Neutrophil (primary cell): ENCODE data around the gene DENND1A.

Experiments used
- H3K27ac ChIP-seq: fragments of 200-600 bp; sonication (generic); 2 replicates; pipeline ENCODE4 v1.5.1; 2016; ENCODE audit warnings: mild to moderate bottlenecking, moderate library complexity
- H3K27me3 ChIP-seq: fragments of 200-600 bp; sonication (generic); 2 replicates; pipeline ENCODE4 v1.6.0; 2016; ENCODE audit warnings: mild to moderate bottlenecking
- H3K36me3 ChIP-seq: fragments of 200-600 bp; sonication (generic); 2 replicates; pipeline ENCODE4 v1.5.1; 2017
- H3K4me1 ChIP-seq, 2 experiments: fragments of 200-600 bp in 1 of 2; sonication (generic) in 1 of 2; 1 replicate in 1 of 2; 2 replicates in 1 of 2; pipeline versions ENCODE4 v1.5.1 to v1.6.1; 2013 to 2016; ENCODE audit warnings: low read depth in 1 of 2, low read length in 1 of 2, mild to moderate bottlenecking in 1 of 2, moderate library complexity in 1 of 2; ENCODE audit not compliant: control insufficient read depth in 1 of 2, insufficient read depth in 1 of 2
- H3K4me3 ChIP-seq, 2 experiments: fragments of 200-600 bp in 1 of 2; sonication (generic) in 1 of 2; 1 replicate in 1 of 2; 2 replicates in 1 of 2; pipeline ENCODE4 v1.5.1; 2013 to 2016; ENCODE audit warnings: low read depth in 1 of 2, low read length in 1 of 2, mild to moderate bottlenecking in 1 of 2, moderate library complexity in 1 of 2
- H3K9me3 ChIP-seq: fragments of 200-600 bp; sonication (generic); 2 replicates; pipeline ENCODE4 v1.5.1; 2016
- TF ChIP-seq, protein P1 (sequence below): fragments of 200-600 bp; sonication (generic); IDR thresholded peaks from 2 replicates; pipeline ENCODE4 v1.5.1; 2016; ENCODE audit warnings: antibody characterized with exemption

Gene DENND1A

GRCh38 chr9:123410281-123410910, 519.5 kb downstream of the DENND1A start:
- H3K4me3 ChIP-seq, result no peak overlapping the region
- no peak overlapping the region for H3K27ac ChIP-seq
- TF ChIP-seq, protein P1, sequence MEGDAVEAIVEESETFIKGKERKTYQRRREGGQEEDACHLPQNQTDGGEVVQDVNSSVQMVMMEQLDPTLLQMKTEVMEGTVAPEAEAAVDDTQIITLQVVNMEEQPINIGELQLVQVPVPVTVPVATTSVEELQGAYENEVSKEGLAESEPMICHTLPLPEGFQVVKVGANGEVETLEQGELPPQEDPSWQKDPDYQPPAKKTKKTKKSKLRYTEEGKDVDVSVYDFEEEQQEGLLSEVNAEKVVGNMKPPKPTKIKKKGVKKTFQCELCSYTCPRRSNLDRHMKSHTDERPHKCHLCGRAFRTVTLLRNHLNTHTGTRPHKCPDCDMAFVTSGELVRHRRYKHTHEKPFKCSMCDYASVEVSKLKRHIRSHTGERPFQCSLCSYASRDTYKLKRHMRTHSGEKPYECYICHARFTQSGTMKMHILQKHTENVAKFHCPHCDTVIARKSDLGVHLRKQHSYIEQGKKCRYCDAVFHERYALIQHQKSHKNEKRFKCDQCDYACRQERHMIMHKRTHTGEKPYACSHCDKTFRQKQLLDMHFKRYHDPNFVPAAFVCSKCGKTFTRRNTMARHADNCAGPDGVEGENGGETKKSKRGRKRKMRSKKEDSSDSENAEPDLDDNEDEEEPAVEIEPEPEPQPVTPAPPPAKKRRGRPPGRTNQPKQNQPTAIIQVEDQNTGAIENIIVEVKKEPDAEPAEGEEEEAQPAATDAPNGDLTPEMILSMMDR, result no peak
- H3K36me3 ChIP-seq, result peaks cover 62% of the 10 kb centered on the region
- no peaks in the 10 kb centered on the region for H3K9me3 ChIP-seq
- no peaks in the 10 kb centered on the region for H3K4me1 ChIP-seq
- H3K27me3 ChIP-seq, result no peaks in the 10 kb centered on the region

DNA sequence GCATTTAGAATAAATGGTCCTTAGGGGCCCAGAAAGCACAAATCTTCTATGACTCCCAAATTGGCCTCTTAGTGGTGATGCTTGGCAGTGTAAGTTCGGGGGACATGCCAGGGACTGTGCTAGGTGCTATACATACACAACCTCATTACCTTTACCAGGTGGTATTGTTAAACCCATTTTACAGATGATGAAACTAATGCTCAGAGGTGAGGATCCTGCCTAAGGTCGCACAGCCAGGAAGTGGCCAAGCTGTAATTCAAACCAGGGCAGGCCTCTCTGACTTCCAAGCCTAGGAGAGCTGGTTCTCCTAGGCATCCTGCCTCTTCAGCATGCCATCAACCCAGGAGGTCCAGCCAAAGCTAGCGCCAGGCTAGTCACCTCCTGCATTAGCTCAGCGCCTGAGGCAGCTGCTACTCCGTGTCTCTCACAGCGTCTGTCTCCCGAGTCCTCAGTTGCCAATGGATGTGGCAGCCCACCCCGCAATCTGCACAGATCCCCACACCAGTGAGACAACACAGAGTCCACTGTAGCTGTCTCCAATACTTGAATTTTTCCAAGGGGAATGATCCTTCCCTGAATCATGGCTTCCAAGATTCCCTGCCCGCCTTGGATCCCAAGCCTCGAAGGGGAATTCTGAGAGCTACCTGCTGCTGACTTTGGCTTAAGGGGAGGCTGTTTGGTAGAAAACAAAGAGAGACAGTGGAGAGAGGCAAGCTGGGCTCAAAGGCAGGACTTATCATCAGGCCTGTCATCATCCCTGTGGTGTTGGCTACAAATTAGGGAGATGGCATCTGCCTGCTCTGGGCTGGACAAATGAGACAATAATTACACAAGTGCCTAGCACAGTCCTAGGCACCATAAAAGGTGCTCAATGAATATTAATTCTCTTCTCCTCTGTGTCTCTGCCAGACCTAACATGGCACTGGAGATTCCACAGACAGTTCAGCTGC, 521.3 kb downstream of the DENND1A start:
- Histone ChIP-seq H3K27me3 (no peaks in the 10 kb centered on the region), H3K4me3 (no peak overlapping the region), H3K36me3 (peaks cover 51% of the 10 kb centered on the region), H3K9me3 (no peaks in the 10 kb centered on the region), H3K27ac (no peak overlapping the region), H3K4me1 (no peaks in the 10 kb centered on the region)
- TF ChIP-seq, protein P1, result no peak

- peaks cover 56% of the 10 kb centered on the region for H3K36me3 ChIP-seq
- TF ChIP-seq, protein P1, result no peak
- H3K9me3 ChIP-seq, result no peaks in the 10 kb centered on the region
- H3K27me3 ChIP-seq, result no peaks in the 10 kb centered on the region
- no peaks in the 10 kb centered on the region for H3K4me1 ChIP-seq
- no peak overlapping the region for H3K27ac ChIP-seq
- no peak overlapping the region for H3K4me3 ChIP-seq
Observed at GRCh38 chr9:123407217-123407851, 522.6 kb downstream of the DENND1A start.

DNA sequence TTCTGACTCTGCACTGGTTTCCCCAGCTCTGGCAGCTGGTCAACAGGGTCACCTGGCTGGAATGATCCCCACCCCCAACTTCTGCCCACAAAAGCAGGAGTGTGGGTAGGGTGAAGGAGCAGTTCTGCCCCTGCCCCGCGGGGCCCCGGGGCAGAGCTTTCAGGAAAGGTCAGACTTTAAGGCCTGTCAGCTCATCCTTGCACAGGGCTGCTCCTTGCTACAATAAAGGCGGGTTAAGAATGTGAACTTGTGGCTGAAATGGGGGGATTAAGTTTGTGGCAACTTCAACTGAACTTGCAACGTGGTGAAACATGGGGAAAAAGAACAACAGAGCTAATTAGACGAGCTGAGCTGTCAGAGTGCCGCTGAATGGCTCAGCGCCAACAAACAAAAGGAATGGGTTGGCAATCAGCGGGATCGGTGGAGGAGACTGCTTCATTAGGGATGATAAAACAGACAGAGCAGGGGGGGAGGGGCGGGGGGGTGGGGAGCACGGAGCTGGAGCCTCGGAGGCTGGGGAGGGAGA, 523.2 kb downstream of the DENND1A start:
- Histone ChIP-seq H3K4me1 (no peaks in the 10 kb centered on the region), H3K4me3 (no peak overlapping the region), H3K27ac (no peak overlapping the region), H3K27me3 (no peaks in the 10 kb centered on the region), H3K9me3 (no peaks in the 10 kb centered on the region), H3K36me3 (peaks cover 58% of the 10 kb centered on the region)
- TF ChIP-seq, protein P1, result no peak

GRCh38 chr9:123406016-123406415, 523.9 kb downstream of the DENND1A start:
- H3K27ac ChIP-seq, result no peak overlapping the region
- H3K27me3 ChIP-seq, result no peaks in the 10 kb centered on the region
- no peak overlapping the region for H3K4me3 ChIP-seq
- TF ChIP-seq, protein P1, result no peak
- peaks cover 58% of the 10 kb centered on the region for H3K36me3 ChIP-seq
- H3K9me3 ChIP-seq, result no peaks in the 10 kb centered on the region
- H3K4me1 ChIP-seq, result no peaks in the 10 kb centered on the region
